Measurements from ENCODE around the gene DDIT3.
"Not testable (repeated sequence)": the region's sequence is repeated elsewhere in the genome, so short reads cannot be mapped to it uniquely, and the experiment has no call there.

Gene DDIT3

GRCh38 chr12:57525615-57526383 is 5.5 kb upstream of the DDIT3 start:
- no peak for DNase-seq (ENCODE audit: low spot score)

GRCh38 chr12:57524814-57525614 is 4.7 kb upstream of the DDIT3 start:
- no peak for DNase-seq (ENCODE audit: low spot score)

GRCh38 chr12:57523706-57524614 is 3.6 kb upstream of the DDIT3 start:
- DNase-seq (ENCODE audit: low spot score): no peak

- peak; percentile 28 for DNase-seq (ENCODE audit: low spot score)
Observed at GRCh38 chr12:57522887-57523705, 2.8 kb upstream of the DDIT3 start.

GRCh38 chr12:57522011-57522886 is 1.9 kb upstream of the DDIT3 start, which contains the start of gene MBD6:
TSS of gene MBD6 (plus strand) at chr12:57522824. CDS start at chr12:57524304, 1,480 bp downstream.
- DNase-seq (ENCODE audit: low spot score): peak; percentile 88

- peak; percentile 11 for DNase-seq (ENCODE audit: low spot score)
Observed at GRCh38 chr12:57521525-57522010, 1.3 kb upstream of the DDIT3 start.

GRCh38 chr12:57519796-57520052 is 590 bp downstream of the DDIT3 start:
- DNase-seq (ENCODE audit: low spot score): peak; percentile 13

GRCh38 chr12:57518920-57519795 is 1.2 kb downstream of the DDIT3 start:
- no peak for DNase-seq (ENCODE audit: low spot score)

- DNase-seq (ENCODE audit: low spot score): no peak
Observed at GRCh38 chr12:57518176-57518919, 2.0 kb downstream of the DDIT3 start.

GRCh38 chr12:57517718-57518117 is 2.6 kb downstream of the DDIT3 start:
- DNase-seq (ENCODE audit: low spot score): not testable (repeated sequence)

GRCh38 chr12:57517187-57517586 is 3.1 kb downstream of the DDIT3 start:
- DNase-seq (ENCODE audit: low spot score): no peak

- no peak for DNase-seq (ENCODE audit: low spot score)
Observed at GRCh38 chr12:57516617-57517153, 3.6 kb downstream of the DDIT3 start.

GRCh38 chr12:57515934-57516541 is 4.3 kb downstream of the DDIT3 start:
- DNase-seq (ENCODE audit: low spot score): no peak

GRCh38 chr12:57515408-57515933 is 4.8 kb downstream of the DDIT3 start:
- no peak for DNase-seq (ENCODE audit: low spot score)

GRCh38 chr12:57514720-57515407 is 5.5 kb downstream of the DDIT3 start:
- DNase-seq (ENCODE audit: low spot score): no peak

GRCh38 chr12:57514246-57514645 is 6.1 kb downstream of the DDIT3 start:
- not testable (repeated sequence) for DNase-seq (ENCODE audit: low spot score)

- not testable (repeated sequence) for DNase-seq (ENCODE audit: low spot score)
Observed at GRCh38 chr12:57513677-57514076, 6.6 kb downstream of the DDIT3 start.
